HG02973 (cell line): ENCODE measurements around the gene GADD45B.
"Not testable (repeated sequence)": the region's sequence is repeated elsewhere in the genome, so short reads cannot be mapped to it uniquely, and the experiment has no call there.

Experiments used
- ATAC-seq: cut with Tn5 transposase; IDR thresholded peaks from one replicate; pipeline ENCODE4 v1.9.1; 2021; ENCODE audit warnings: moderate library complexity; ENCODE audit not compliant: unreplicated experiment

The GADD45B gene

DNA sequence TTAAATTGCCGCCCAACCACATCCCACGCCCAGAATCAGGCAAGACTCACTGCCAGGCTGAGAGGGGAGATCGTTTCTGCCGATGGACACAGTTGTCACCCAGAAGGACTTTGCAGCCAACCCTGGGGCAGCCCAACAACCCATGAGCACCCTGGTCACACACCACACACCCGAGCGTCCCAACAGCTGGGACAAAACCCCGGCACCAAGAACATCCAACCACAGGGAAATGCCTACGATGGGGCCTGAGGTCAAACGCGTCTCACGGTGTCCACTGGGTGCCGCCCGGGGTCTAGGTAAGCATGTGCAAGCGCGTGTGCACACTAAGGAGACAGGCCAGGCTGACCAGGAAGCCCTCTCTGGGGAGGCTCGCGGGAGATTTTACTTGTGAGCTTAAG, 32.1 kb upstream of the GADD45B start:
- no peak for ATAC-seq

DNA sequence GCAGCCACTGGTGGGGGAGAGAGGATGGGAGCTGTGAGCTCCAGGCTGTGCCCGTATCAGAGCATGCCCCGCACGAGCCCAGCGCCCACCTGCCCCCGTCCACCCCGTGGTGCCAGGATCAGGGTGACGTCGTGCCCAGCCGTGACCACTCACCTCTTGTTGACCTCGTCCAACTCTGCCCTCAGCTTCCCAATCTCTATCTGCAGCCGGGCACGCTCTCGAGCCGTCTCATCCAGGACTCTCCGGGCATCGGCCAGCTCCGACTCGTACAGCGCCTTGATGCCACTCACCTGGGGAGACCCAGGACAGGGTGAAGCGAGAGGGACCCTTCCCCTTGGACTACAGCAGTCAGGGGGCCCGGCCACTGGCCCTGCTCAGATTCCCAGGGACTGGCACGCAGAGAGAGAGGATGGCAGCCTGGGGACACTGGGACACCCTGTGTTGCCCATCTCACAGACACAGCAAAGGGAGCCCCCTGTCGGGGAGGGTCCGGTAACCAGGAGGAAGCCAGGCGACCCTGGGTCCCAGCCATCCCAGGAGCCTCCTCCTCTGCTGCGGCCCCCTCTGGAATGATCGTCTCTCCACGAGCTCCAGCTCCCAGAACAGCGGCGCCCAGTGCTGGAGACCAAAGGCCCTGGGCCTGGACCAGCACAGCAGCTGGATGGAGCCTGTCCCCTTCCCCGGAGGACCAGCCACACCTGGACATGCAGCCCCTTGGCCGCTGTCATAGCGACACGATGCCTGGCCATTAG, 31.5 kb upstream of the GADD45B start:
- no peak for ATAC-seq

GRCh38 chr19:2446381-2446780, 29.5 kb upstream of the GADD45B start:
- ATAC-seq, result no peak

GRCh38 chr19:2449019-2449418, 26.9 kb upstream of the GADD45B start:
- no peak for ATAC-seq

DNA sequence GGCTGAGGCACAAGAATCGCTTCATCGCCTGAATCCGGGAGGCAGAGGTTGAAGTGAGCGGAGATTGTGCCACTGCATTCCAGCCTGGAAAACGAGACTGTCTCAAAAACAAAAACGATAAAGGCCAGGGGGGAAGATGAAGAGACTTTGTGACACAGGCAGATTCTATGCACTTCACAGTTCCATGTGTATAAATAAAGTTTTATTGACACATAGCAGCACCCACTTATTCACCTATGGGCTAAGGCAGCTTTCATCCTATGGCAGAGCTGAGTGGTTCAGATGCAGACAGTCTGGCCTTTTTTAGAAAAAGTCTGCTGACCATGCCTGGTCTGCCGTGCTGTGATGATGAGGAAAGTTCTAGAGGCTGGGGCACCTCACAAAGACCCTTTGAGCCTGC, 24.8 kb upstream of the GADD45B start:
- ATAC-seq, result no peak

DNA sequence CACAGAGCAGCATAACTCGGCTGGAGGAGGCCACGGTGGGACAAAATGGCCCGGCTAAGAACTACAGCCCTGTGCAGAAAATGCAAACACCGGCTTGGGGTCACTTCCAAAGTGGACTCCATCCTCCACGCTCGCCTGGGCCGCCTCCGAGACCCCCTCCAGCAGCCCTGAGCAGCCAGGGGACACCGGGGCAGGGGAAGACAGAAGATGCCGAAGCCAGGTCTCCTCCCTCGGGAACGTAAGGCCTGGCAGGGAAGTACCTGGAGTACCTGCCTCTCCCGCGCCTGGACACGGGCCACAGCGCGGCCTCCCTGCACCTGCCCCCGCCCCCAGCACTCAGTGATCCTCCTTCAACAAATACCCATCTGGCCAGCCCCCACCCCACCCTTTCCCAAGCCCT, 24.2 kb upstream of the GADD45B start:
- ATAC-seq, result no peak

DNA sequence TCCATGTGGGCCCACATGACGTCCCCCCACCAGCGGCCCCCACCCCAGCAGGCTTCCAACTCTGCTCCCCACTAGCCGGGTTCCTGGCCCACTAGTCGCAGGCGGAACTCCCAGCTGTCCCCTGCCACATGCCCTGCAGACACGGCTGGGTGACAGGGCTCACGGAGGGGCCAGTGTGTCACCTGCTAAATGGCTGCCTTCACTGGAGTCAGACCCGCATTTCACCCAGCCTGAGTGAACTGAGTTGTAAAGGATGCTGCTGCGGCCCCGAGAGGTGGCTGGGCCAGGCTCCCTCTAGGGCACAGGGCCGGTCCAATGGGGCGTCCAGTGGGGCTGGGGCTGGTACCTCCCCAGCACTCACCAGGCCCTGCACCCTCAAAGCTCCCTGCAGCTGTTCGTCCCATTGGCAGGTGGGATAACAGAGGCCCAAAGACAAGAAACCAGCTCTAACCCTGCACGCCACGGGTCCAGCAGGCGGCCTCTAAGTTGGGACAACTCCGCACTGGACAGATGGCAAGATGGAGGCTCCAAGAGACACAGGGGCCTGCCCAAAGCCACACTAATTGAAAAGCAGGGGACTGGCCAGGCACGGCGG, 22.4 kb upstream of the GADD45B start:
- no peak for ATAC-seq

- ATAC-seq, result no peak
Measured at GRCh38 chr19:2454199-2454961, 21.5 kb upstream of the GADD45B start.

DNA sequence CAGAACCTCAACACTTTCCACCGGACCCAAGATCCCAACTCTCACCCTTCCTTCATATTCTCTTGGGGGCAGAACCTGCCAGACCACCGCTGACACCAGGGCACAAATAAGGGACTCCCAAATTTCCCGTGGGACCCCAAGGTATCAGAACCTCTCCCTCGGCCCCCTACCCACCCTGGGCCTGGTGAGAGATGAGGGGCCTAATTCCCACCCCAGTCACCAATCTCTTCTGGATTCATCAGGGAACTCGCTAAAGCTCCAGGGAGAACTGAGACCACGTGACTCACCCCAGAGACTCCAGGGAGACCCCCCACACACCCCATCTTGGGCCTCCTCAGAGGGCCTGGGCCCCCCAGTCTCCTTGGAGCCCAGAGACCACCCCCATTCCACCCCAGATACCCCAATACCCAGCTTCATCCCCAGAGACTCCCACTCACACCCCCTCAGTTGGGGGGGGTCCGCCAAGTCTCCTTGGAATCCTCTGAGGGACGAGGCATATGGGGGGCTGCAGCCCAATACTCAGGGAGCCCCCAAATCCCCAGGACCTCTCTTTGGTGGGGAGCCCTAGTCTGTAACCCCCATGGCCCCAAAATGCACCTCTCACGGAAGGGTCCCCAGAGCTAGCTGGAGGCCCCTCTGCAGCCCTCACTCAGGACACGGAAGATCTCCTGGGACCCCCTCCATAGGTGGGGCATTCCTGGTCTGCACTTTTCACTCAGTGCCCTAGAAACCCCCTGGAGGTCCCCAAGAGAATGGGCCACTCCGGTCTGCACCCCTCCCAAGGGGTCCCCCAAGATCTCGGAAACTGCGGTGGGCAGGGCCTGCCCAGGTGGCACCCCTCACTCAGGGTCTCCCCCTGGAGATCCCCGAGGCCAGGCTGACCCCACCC, 20.7 kb upstream of the GADD45B start:
- ATAC-seq, result no peak

GRCh38 chr19:2455851-2456570, 19.9 kb upstream of the GADD45B start:
- no peak for ATAC-seq

DNA sequence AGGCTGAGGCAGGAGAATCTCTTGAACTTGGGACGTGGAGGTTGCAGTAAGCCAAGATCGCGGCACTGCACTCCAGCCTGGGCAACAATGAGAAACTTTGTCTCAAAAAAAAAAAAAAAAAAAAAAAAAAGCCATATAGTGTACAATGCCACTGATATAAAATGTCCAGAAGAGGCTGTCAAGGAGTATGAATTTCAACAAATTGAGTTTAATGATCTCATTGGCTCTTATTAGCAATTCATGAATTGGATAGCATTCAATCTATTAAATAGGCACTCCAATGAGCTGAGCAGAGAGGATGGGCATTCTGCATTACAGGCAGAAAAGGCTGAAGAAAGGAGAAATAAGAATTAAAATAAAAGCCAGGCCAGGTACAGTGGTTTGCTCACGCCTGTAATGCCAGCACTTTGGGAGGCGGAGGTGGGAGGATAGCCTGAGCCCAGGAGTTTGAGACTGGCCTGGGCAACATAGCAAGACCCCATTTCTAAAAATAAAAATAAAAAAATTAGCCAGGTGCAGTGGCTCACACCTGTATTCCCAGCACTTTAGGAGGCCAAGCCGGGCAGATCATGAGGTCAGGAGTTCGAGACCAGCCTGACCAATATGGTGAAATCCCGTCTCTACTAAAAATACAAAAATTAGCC, 18.4 kb upstream of the GADD45B start:
- no peak for ATAC-seq

- ATAC-seq, result no peak
Measured at GRCh38 chr19:2458054-2458453, 17.9 kb upstream of the GADD45B start.

DNA sequence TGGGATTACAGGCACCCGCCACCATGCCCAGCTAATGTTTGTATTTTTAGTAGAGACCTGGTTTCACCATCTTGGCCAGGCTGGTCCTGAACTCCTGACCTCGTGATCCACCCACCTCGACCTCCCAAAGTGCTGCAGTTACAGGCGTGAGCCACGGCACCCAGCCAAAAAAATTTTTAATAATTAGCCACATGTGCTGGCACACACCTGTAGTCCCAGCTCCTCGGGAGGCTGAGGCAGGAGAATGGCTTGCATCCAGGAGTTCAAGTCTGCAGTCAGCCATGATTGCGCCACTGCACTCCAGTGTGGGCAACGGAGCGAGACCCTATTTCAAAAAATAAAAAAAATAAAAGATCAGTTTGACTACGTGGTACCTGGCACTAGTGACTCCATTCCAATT, 17.2 kb upstream of the GADD45B start:
- not testable (repeated sequence) for ATAC-seq

DNA sequence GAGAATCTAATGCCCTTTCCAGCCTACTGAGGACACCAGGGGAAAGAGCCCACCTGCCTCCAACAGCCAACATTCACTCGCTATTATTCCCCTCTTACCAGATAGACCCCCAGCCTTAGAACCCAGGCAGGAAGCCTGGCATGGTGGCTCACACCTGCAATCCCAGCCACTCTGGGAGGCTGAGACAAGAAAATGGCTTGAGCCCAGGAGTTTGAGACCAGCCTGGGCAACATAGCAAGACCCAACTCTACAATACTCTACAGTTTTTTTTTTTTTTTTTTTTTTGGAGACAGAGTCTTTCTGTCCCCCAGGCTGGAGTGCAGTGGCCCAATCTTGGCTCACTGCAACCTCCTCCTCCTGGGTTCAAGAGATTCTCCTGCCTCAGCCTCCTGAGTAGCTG, 15.7 kb upstream of the GADD45B start:
- ATAC-seq, result no peak

- no peak for ATAC-seq
Measured at GRCh38 chr19:2461751-2462634, 13.9 kb upstream of the GADD45B start.

DNA sequence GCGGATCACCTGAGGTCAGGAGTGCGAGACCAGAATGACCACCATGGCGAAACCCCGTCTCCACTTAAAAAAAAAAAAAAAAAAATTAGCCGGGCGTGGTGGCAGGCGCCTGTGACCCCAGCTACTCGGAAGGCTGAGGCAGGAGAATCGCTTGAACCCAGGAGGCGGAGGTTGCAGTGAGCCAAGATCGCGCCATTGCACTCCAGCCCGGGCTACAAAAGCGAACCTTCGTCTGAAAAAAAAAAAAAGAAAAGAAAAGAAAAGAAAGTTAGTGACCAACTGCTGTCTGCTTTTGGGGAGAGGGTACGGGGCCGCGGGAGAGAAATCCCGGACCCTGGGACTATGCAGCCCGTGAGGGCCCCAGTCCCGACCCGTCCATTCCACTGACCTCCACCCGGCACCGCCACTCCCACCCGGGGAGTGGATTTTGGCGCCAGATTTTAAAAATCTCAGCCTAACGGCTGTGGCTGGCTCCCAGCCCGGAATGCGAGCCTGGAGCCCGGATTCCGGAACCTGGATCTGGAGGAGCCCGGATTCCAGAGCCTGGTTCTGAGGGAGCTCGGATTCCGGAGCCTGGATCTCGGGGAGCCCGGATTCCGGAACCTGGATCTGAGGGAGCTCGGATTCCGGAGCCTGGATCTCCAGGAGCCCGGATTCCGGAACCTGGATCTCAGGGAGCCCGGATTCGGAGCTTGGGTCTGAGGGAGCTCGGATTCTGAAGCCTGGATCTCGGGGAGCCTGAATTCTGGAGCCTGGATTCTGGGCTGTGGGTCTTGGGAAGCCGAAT, 13.1 kb upstream of the GADD45B start:
- no peak for ATAC-seq

- not testable (repeated sequence) for ATAC-seq
Measured at GRCh38 chr19:2463694-2464093, 12.2 kb upstream of the GADD45B start.

DNA sequence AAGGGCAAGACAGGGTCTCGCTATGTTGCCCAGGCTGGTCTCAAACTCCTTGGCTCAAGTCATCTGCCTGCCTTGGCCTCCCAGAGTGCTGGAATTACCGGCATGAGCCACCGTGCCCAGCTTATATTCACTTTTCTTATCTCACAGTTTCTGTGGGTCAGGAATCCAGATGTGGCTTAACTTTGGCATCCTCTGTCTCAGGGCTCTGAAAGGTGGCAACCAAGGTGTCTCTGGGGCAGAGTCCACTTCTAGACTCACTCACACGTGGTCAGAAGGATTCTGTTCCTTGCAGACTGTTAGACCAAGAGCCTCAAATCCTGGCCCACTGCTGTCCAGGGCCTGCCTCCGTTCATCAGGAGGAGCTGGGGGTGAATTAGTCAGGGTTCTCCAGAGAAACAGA, 11.5 kb upstream of the GADD45B start:
- no peak for ATAC-seq
